ENCODE results near the gene HCAR1.

HCAR1 gene

DNA sequence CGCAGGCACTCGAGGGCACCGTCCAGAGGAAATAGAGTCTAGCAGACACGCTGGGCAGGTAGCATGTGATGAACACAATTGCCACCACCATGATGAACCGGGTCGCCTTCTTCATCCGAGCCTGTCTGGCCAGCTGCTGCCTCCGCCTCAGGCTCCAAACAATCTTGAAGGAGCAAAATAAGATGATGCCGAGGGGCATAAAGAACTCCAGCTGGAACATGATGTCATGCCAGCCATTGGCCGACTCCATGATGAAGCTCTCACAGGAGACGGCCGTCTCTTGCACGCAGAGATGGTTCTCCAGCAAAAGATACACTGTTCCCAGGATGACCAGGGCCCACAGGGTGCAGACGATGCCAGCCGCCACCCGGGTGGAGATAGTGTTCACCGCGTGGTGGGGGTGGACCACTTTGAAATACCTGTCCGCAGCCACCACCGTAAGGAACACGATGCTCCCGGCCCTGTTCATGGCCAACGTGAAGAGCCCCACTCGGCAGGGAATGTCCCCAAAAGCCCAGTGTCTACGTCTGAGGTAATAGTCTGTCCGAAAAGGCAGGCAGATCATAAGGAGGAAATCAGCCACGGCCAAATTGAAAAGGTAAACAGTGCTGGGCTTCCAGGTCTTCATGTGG lies 945 bp downstream of the HCAR1 start:
- Histone ChIP-seq H3K79me2 (ENCODE audit: insufficient read depth, low read length) (no peaks in the 10 kb centered on the region), H3K9ac (ENCODE audit: low read length) (no peak overlapping the region), H4K20me1 (ENCODE audit: insufficient read depth, low read length) (no peaks in the 10 kb centered on the region), H3K9me3 (ENCODE audit: low read length) (no peaks in the 10 kb centered on the region), H3K4me3 (ENCODE audit: low read depth, low read length, poor library complexity, severe bottlenecking) (no peak overlapping the region), H3K9me2 (ENCODE audit: low read depth, low read length) (no peaks in the 10 kb centered on the region), H3K27ac (ENCODE audit: low read depth, low read length, poor library complexity, severe bottlenecking) (no peak overlapping the region), H3K27me3 (ENCODE audit: insufficient read depth, low read length) (no peaks in the 10 kb centered on the region), H3K4me2 (ENCODE audit: low read length) (no peak overlapping the region), H3K4me1 (ENCODE audit: insufficient read depth, low read length, severe bottlenecking) (peaks cover 24% of the 10 kb centered on the region), H2AFZ (ENCODE audit: low read length) (no peak overlapping the region), H3K36me3 (ENCODE audit: insufficient read depth, low read length) (no peaks in the 10 kb centered on the region), H3F3A (ENCODE audit: insufficient read depth, low read length) (no peaks in the 10 kb centered on the region)
- TF ChIP-seq, protein P1, sequence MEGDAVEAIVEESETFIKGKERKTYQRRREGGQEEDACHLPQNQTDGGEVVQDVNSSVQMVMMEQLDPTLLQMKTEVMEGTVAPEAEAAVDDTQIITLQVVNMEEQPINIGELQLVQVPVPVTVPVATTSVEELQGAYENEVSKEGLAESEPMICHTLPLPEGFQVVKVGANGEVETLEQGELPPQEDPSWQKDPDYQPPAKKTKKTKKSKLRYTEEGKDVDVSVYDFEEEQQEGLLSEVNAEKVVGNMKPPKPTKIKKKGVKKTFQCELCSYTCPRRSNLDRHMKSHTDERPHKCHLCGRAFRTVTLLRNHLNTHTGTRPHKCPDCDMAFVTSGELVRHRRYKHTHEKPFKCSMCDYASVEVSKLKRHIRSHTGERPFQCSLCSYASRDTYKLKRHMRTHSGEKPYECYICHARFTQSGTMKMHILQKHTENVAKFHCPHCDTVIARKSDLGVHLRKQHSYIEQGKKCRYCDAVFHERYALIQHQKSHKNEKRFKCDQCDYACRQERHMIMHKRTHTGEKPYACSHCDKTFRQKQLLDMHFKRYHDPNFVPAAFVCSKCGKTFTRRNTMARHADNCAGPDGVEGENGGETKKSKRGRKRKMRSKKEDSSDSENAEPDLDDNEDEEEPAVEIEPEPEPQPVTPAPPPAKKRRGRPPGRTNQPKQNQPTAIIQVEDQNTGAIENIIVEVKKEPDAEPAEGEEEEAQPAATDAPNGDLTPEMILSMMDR (IDR thresholded peaks at IDR 0.05; ENCODE audit: low read length), result no peak
- TF ChIP-seq EZH2 (IDR thresholded peaks at IDR 0.05; ENCODE audit: borderline replicate concordance, low read length), result no peak

DNA sequence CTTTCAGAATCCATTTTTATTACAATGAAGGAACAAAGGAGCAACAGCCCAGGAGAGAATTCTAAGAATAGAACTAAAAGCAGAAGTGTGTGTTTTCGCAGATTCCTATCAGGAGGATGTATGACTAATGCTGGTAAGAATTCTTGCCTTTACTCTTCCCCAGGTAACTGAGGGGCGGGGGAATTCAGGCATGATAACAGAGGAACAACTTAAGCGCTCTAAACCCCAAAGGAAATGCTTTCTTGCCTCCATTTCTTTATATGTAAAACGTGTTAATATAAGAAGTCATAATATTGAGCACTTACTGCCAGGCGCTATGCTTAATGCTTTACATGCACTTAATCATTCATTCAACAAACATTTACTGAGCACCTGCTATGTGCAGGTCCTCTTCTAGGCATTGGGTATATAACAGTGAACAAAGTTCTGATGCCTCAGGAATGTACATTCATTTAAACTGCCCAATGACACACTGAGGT lies 4.5 kb downstream of the HCAR1 start:
- Histone ChIP-seq H3K9me3 (ENCODE audit: low read length) (no peaks in the 10 kb centered on the region), H3K4me3 (ENCODE audit: low read depth, low read length, poor library complexity, severe bottlenecking) (no peak overlapping the region), H3K4me1 (ENCODE audit: insufficient read depth, low read length, severe bottlenecking) (peaks cover 14% of the 10 kb centered on the region), H3K9me2 (ENCODE audit: low read depth, low read length) (no peaks in the 10 kb centered on the region), H4K20me1 (ENCODE audit: insufficient read depth, low read length) (no peaks in the 10 kb centered on the region), H3K36me3 (ENCODE audit: insufficient read depth, low read length) (no peaks in the 10 kb centered on the region), H3K27me3 (ENCODE audit: insufficient read depth, low read length) (no peaks in the 10 kb centered on the region), H3K4me2 (ENCODE audit: low read length) (no peak overlapping the region), H2AFZ (ENCODE audit: low read length) (no peak overlapping the region), H3K27ac (ENCODE audit: low read depth, low read length, poor library complexity, severe bottlenecking) (no peak overlapping the region), H3K79me2 (ENCODE audit: insufficient read depth, low read length) (no peaks in the 10 kb centered on the region), H3K9ac (ENCODE audit: low read length) (no peak overlapping the region), H3F3A (ENCODE audit: insufficient read depth, low read length) (no peaks in the 10 kb centered on the region)
- TF ChIP-seq, protein P1 (IDR thresholded peaks at IDR 0.05; ENCODE audit: low read length), result no peak
- TF ChIP-seq EZH2 (IDR thresholded peaks at IDR 0.05; ENCODE audit: borderline replicate concordance, low read length), result no peak

DNA sequence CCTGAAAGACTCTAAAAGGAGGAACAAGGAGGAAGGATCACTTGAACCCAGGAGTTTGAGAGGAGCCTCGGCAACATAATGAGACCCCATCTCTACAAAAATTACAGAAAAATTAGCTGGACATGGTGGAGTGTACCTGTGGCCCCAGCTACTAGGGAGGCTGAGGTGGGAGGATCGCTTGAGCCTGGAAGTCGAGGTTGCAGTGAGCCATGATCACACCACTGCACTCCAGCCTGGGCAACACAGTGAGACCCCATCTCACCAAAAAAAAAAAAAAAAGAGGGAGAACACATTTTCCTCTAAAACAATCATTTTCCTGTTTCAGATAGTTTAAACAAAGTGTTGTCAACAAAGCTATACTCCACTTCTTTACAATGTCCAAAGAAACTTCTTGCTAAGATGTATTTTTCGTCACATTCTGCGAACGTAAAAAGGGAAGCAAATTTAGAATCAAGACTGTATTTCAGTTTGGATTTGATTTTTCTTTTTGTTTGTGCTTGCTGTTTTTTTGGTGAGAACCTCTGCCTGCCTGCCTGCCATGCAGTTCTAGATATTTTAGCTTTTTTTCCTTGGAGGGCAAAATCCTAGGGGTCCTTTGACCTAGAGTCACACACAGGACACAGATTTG lies 5.1 kb downstream of the HCAR1 start:
- Histone ChIP-seq H3K27ac (ENCODE audit: low read depth, low read length, poor library complexity, severe bottlenecking) (no peak overlapping the region), H3K79me2 (ENCODE audit: insufficient read depth, low read length) (no peaks in the 10 kb centered on the region), H4K20me1 (ENCODE audit: insufficient read depth, low read length) (no peaks in the 10 kb centered on the region), H2AFZ (ENCODE audit: low read length) (no peak overlapping the region), H3K4me1 (ENCODE audit: insufficient read depth, low read length, severe bottlenecking) (peaks cover 14% of the 10 kb centered on the region), H3K4me3 (ENCODE audit: low read depth, low read length, poor library complexity, severe bottlenecking) (no peak overlapping the region), H3K9me2 (ENCODE audit: low read depth, low read length) (no peaks in the 10 kb centered on the region), H3K9me3 (ENCODE audit: low read length) (no peaks in the 10 kb centered on the region), H3K36me3 (ENCODE audit: insufficient read depth, low read length) (no peaks in the 10 kb centered on the region), H3K27me3 (ENCODE audit: insufficient read depth, low read length) (no peaks in the 10 kb centered on the region), H3K4me2 (ENCODE audit: low read length) (no peak overlapping the region), H3F3A (ENCODE audit: insufficient read depth, low read length) (no peaks in the 10 kb centered on the region), H3K9ac (ENCODE audit: low read length) (no peak overlapping the region)
- TF ChIP-seq, protein P1 (IDR thresholded peaks at IDR 0.05; ENCODE audit: low read length), result no peak
- no peak for TF ChIP-seq EZH2 (IDR thresholded peaks at IDR 0.05; ENCODE audit: borderline replicate concordance, low read length)
